ENCODE measurements around the gene TADA2B. TPM values are rescaled to one million over a fixed set of nuclear protein-coding genes. Genes with fewer than 3 reads are reported as not detected.
A peak's percentile ranks its signal among the peaks of the same experiment; 100 is the strongest.

Gene TADA2B
- total RNA-seq, 1 donor from 2014 or later: 23.9 TPM

GRCh38 chr4:7040765-7041164 lies 2.4 kb upstream of the TADA2B start:
- no peak for DNase-seq (ENCODE audit: low spot score)

GRCh38 chr4:7041246-7041645 lies 1.9 kb upstream of the TADA2B start:
- DNase-seq (ENCODE audit: low spot score): no peak

GRCh38 chr4:7041801-7042502 lies 1.2 kb upstream of the TADA2B start:
- DNase-seq (ENCODE audit: low spot score): peak; percentile 53

GRCh38 chr4:7042503-7043283 lies 479 bp upstream of the TADA2B start:
- peak; percentile 97 for DNase-seq (ENCODE audit: low spot score)

GRCh38 chr4:7044137-7044930 lies 1.2 kb downstream of the TADA2B start:
- DNase-seq (ENCODE audit: low spot score): no peak

- DNase-seq (ENCODE audit: low spot score): no peak
Measured at GRCh38 chr4:7045553-7045952, 2.4 kb downstream of the TADA2B start.

GRCh38 chr4:7045961-7046921 lies 3.1 kb downstream of the TADA2B start:
- DNase-seq (ENCODE audit: low spot score): no peak

GRCh38 chr4:7046971-7047370 lies 3.8 kb downstream of the TADA2B start:
- no peak for DNase-seq (ENCODE audit: low spot score)

GRCh38 chr4:7048642-7049041 lies 5.5 kb downstream of the TADA2B start:
- no peak for DNase-seq (ENCODE audit: low spot score)

GRCh38 chr4:7049295-7049694 lies 6.1 kb downstream of the TADA2B start:
- DNase-seq (ENCODE audit: low spot score): no peak

GRCh38 chr4:7049739-7050138 lies 6.6 kb downstream of the TADA2B start:
- DNase-seq (ENCODE audit: low spot score): no peak

GRCh38 chr4:7050481-7051143 lies 7.4 kb downstream of the TADA2B start:
- DNase-seq (ENCODE audit: low spot score): no peak

GRCh38 chr4:7051144-7051495 lies 7.9 kb downstream of the TADA2B start:
- no peak for DNase-seq (ENCODE audit: low spot score)

- DNase-seq (ENCODE audit: low spot score): no peak
Measured at GRCh38 chr4:7051905-7052304, 8.7 kb downstream of the TADA2B start.

GRCh38 chr4:7052313-7052712 lies 9.1 kb downstream of the TADA2B start:
- no peak for DNase-seq (ENCODE audit: low spot score)

GRCh38 chr4:7052923-7053715 lies 9.9 kb downstream of the TADA2B start:
- DNase-seq (ENCODE audit: low spot score): no peak

GRCh38 chr4:7054106-7054880 lies 11.1 kb downstream of the TADA2B start:
- DNase-seq (ENCODE audit: low spot score): no peak

GRCh38 chr4:7055111-7055989 lies 12.2 kb downstream of the TADA2B start:
- no peak for DNase-seq (ENCODE audit: low spot score)
